ENCODE results near the gene MEAK7. TPM values are rescaled to one million over a fixed set of nuclear protein-coding genes. Genes with fewer than 3 reads are reported as not detected.

MEAK7 gene
- total RNA-seq, 2 donors from 2014 or later, result 30.3 to 34.9 TPM

- H3K36me3 ChIP-seq (ENCODE audit: control insufficient read depth, insufficient read depth, low read length), result peaks cover 21% of the 10 kb centered on the region
- H3K4me3 Mint-ChIP-seq, result no peak overlapping the region
- H3K4me3 ChIP-seq (ENCODE audit: low read length), result no peak overlapping the region
- peaks cover 5% of the 10 kb centered on the region for H3K4me1 ChIP-seq (ENCODE audit: control insufficient read depth, insufficient read depth, low read length)
- H3K9me3 ChIP-seq (ENCODE audit: control insufficient read depth, low read length), result peaks cover 3% of the 10 kb centered on the region
- peaks cover 48% of the 10 kb centered on the region for H3K36me3 Mint-ChIP-seq (ENCODE audit: low read depth)
- H3K27me3 ChIP-seq (ENCODE audit: control insufficient read depth, insufficient read depth, low read length, poor library complexity, severe bottlenecking), result no peaks in the 10 kb centered on the region
- peaks cover 8% of the 10 kb centered on the region for H3K9me3 Mint-ChIP-seq
- no peaks in the 10 kb centered on the region for H3K27me3 Mint-ChIP-seq (ENCODE audit: insufficient read depth)
- TF ChIP-seq CTCF (conservative IDR thresholded peaks at IDR 0.05), result no peak
- no peak overlapping the region for H3K27ac Mint-ChIP-seq
- H3K27ac ChIP-seq (ENCODE audit: low read depth, low read length), result no peak overlapping the region
- H3K4me1 Mint-ChIP-seq, result peaks cover 6% of the 10 kb centered on the region
- H3K9ac ChIP-seq (ENCODE audit: extremely low read depth, low read length, poor library complexity, severe bottlenecking), result no peak overlapping the region
- no peak for DNase-seq
- WGBS, 2 experiments (ENCODE audit: insufficient coverage in 1 of 2, insufficient read length in 1 of 2), result 83 to 88% methylated on average over 15 of the region's 15 CpGs
These were observed 4.8 kb downstream of the MEAK7 start for GRCh38 chr16:84499638-84500037.

- peaks cover 5% of the 10 kb centered on the region for H3K4me1 ChIP-seq (ENCODE audit: control insufficient read depth, insufficient read depth, low read length)
- no peaks in the 10 kb centered on the region for H3K27me3 ChIP-seq (ENCODE audit: control insufficient read depth, insufficient read depth, low read length, poor library complexity, severe bottlenecking)
- TF ChIP-seq CTCF (conservative IDR thresholded peaks at IDR 0.05), result no peak
- peaks cover 12% of the 10 kb centered on the region for H3K9me3 Mint-ChIP-seq
- H3K4me3 ChIP-seq (ENCODE audit: low read length), result no peak overlapping the region
- H3K27ac ChIP-seq (ENCODE audit: low read depth, low read length), result no peak overlapping the region
- H3K36me3 ChIP-seq (ENCODE audit: control insufficient read depth, insufficient read depth, low read length), result peaks cover 27% of the 10 kb centered on the region
- no peak for DNase-seq
- H3K27ac Mint-ChIP-seq, result no peak overlapping the region
- no peak overlapping the region for H3K9ac ChIP-seq (ENCODE audit: extremely low read depth, low read length, poor library complexity, severe bottlenecking)
- H3K9me3 ChIP-seq (ENCODE audit: control insufficient read depth, low read length), result peaks cover 9% of the 10 kb centered on the region
- peaks cover 54% of the 10 kb centered on the region for H3K36me3 Mint-ChIP-seq (ENCODE audit: low read depth)
- no peaks in the 10 kb centered on the region for H3K27me3 Mint-ChIP-seq (ENCODE audit: insufficient read depth)
- H3K4me1 Mint-ChIP-seq, result peaks cover 5% of the 10 kb centered on the region
- 92 to 96% methylated on average over 12 to 13 of the region's 13 CpGs for WGBS, 2 experiments (ENCODE audit: insufficient coverage in 1 of 2, insufficient read length in 1 of 2)
- H3K4me3 Mint-ChIP-seq, result no peak overlapping the region
These were observed 5.4 kb downstream of the MEAK7 start for GRCh38 chr16:84498859-84499620.

- peaks cover 62% of the 10 kb centered on the region for H3K36me3 Mint-ChIP-seq (ENCODE audit: low read depth)
These were observed 6.2 kb downstream of the MEAK7 start for GRCh38 chr16:84498223-84498610.

More at GRCh38 chr16:84498223-84498610, 6.2 kb downstream of the MEAK7 start:
- Mint-ChIP-seq H3K4me3 (no peak overlapping the region), H3K27me3 (ENCODE audit: insufficient read depth) (no peaks in the 10 kb centered on the region), H3K27ac (no peak overlapping the region), H3K4me1 (no peaks in the 10 kb centered on the region), H3K9me3 (peaks cover 18% of the 10 kb centered on the region)
- H3K9ac ChIP-seq (ENCODE audit: extremely low read depth, low read length, poor library complexity, severe bottlenecking), result no peak overlapping the region
- no peak for TF ChIP-seq CTCF (conservative IDR thresholded peaks at IDR 0.05)
- peaks cover 17% of the 10 kb centered on the region for H3K9me3 ChIP-seq (ENCODE audit: control insufficient read depth, low read length)
- H3K4me3 ChIP-seq (ENCODE audit: low read length), result no peak overlapping the region
- H3K27me3 ChIP-seq (ENCODE audit: control insufficient read depth, insufficient read depth, low read length, poor library complexity, severe bottlenecking), result no peaks in the 10 kb centered on the region
- DNase-seq, result peak; percentile 5
- WGBS, 2 experiments (ENCODE audit: insufficient coverage in 1 of 2, insufficient read length in 1 of 2), result 88% methylated on average over 2 of the region's 2 CpGs; no CpG with 5 or more reads in 1 of the 2 experiments
- peaks cover 35% of the 10 kb centered on the region for H3K36me3 ChIP-seq (ENCODE audit: control insufficient read depth, insufficient read depth, low read length)
- H3K27ac ChIP-seq (ENCODE audit: low read depth, low read length), result no peak overlapping the region
- H3K4me1 ChIP-seq (ENCODE audit: control insufficient read depth, insufficient read depth, low read length), result no peaks in the 10 kb centered on the region

Data from endodermal cell (in vitro differentiated cells).